ENCODE results near the gene NUDT4B.
"Not testable (repeated sequence)": the region's sequence is repeated elsewhere in the genome, so short reads cannot be mapped to it uniquely, and the experiment has no call there.

DNA sequence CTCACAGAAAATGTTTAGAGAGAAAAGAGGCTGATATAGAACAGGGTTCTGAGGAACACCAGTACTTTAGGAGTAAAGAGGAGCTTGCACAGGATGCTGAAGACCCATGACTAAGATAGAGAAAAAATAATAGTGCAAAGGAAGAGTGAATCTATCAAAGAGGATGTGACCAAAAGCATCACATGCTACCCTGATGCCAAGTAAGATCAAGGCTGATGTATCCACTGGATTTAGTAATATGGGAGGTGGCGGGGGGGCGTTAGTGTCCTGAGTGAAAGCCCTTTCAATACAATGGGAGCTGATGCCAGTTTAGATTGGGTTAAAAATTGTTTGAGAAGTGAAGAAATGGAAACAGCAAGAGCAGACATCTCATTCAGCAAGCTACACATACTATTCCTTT, 11.2 kb downstream of the NUDT4B start:
- not testable (repeated sequence) for TF ChIP-seq POLR2AphosphoS5, POLR2A (IDR thresholded peaks at IDR 0.05; ENCODE audit: low read depth, low read length)
